ENCODE measurements around the gene NHEJ1. TPM values are rescaled to one million over a fixed set of nuclear protein-coding genes. Genes with fewer than 3 reads are reported as not detected.

NHEJ1 gene
- total and polyA plus RNA-seq, 8 donors = 3.9 to 8.7 (median 6.6) TPM

GRCh38 chr2:219071131-219071816, 89.3 kb downstream of the NHEJ1 start:
- no peaks in the 10 kb centered on the region for H3K9me3 ChIP-seq
- no peak for FAIRE-seq
- peak in 1 of 6 donors; percentile 13 for DNase-seq
- H3K4me1 ChIP-seq = no peaks in the 10 kb centered on the region
- H3K36me3 ChIP-seq = peaks cover 0 to 7% (median 0%) of the 10 kb centered on the region in 3 donors
- intact Hi-C loops (cut with DNase I) = loop anchor here in 1 of 3 donors (5.0 kb wide), 1 partner anchor 46 kb away; no protein-coding TSS in a partner anchor
- peak in 1 of 4 donors; percentile 38 for ATAC-seq
- no peak for TF ChIP-seq CTCF (IDR thresholded peaks at IDR 0.05)
- H3K27me3 ChIP-seq = no peaks in the 10 kb centered on the region
- no peak overlapping the region for H3K27ac ChIP-seq
- no peak overlapping the region for H3K4me3 ChIP-seq
- 48% methylated on average over 6 of the region's 6 CpGs for WGBS, 2 donors

GRCh38 chr2:219065484-219065883, 95.1 kb downstream of the NHEJ1 start:
- no peak for TF ChIP-seq CTCF (IDR thresholded peaks at IDR 0.05)
- Histone ChIP-seq H3K4me1 (peaks cover 0 to 5% (median 4%) of the 10 kb centered on the region in 3 donors), H3K27me3 (peaks cover 0 to 14% (median 2%) of the 10 kb centered on the region in 4 donors), H3K36me3 (no peaks in the 10 kb centered on the region), H3K27ac (no peak overlapping the region), H3K9me3 (no peaks in the 10 kb centered on the region), H3K4me3 (no peak overlapping the region)
- no peak for FAIRE-seq
- 49% methylated on average over 1 of the region's 1 CpG for WGBS, 2 donors
- no peak for DNase-seq
- intact Hi-C loops (cut with DNase I) = no loop called here
- no peak for ATAC-seq

- Histone ChIP-seq H3K36me3 (no peaks in the 10 kb centered on the region), H3K27me3 (peaks cover 0 to 20% (median 4%) of the 10 kb centered on the region in 4 donors), H3K9me3 (no peaks in the 10 kb centered on the region), H3K4me1 (peaks cover 27 to 32% (median 28%) of the 10 kb centered on the region in 3 donors), H3K4me3 (no peak overlapping the region), H3K27ac (no peak overlapping the region)
- WGBS, 2 donors = 72 to 81% methylated on average over 6 of the region's 6 CpGs
- FAIRE-seq (no peak), ATAC-seq (no peak), DNase-seq (no peak)
- no peak for TF ChIP-seq CTCF (IDR thresholded peaks at IDR 0.05)
- intact Hi-C loops (cut with DNase I) = no loop called here
Observed at GRCh38 chr2:219062081-219062480, 98.5 kb downstream of the NHEJ1 start.

GRCh38 chr2:219060821-219061791, 99.5 kb downstream of the NHEJ1 start, which contains the start of gene IHH:
Gene IHH, minus strand, starts transcription at chr2:219060921. Its CDS starts 454 bp downstream, at chr2:219060467.
- Histone ChIP-seq H3K27me3 (peaks cover 0 to 22% (median 4%) of the 10 kb centered on the region in 4 donors), H3K4me3 (peak within 1 kb of the TSS in 2 of 4 donors; percentile 22 to 45), H3K4me1 (peaks cover 27 to 32% (median 28%) of the 10 kb centered on the region in 3 donors), H3K36me3 (no peaks in the 10 kb centered on the region), H3K27ac (no peak within 1 kb of the TSS), H3K9me3 (no peaks in the 10 kb centered on the region)
- TF ChIP-seq CTCF (IDR thresholded peaks at IDR 0.05) = no peak
- DNase-seq = peak in 3 of 6 donors; percentile 31 to 77 (median 71)
- intact Hi-C loops (cut with DNase I) = no loop called here
- no peak for ATAC-seq
- FAIRE-seq = no peak
- 3 to 4% methylated on average over 43 to 76 of the region's 76 CpGs for WGBS, 2 donors
